ENCODE measurements around the gene CSRNP3. TPM values are rescaled to one million over a fixed set of nuclear protein-coding genes. Genes with fewer than 3 reads are reported as not detected.

The CSRNP3 gene
- total RNA-seq, 6 experiments from 2014 or later = 0.25 to 2.0 (median 1.0) TPM

GRCh38 chr2:165635532-165635931 lies 166.0 kb downstream of the CSRNP3 start:
- 92% methylated on average over 1 of the region's 1 CpG for WGBS (ENCODE audit: insufficient coverage, low coverage, low lambda C conversion rate, missing lambda C conversion rate)
- H3K27me3 ChIP-seq = no peaks in the 10 kb centered on the region
- no peak for TF ChIP-seq CTCF (IDR thresholded peaks at IDR 0.05)
- TF ChIP-seq POLR2A (IDR thresholded peaks at IDR 0.05) = no peak
- intact Hi-C loops (cut with DNase I) = no loop called here
- H3K9me3 ChIP-seq = no peaks in the 10 kb centered on the region
- H3K36me3 ChIP-seq = no peaks in the 10 kb centered on the region
- DNase-seq = no peak
- no peak for ATAC-seq
- no peak overlapping the region for H3K4me3 ChIP-seq
- no peak overlapping the region for H3K27ac ChIP-seq
- H3K4me1 ChIP-seq = no peaks in the 10 kb centered on the region

DNA sequence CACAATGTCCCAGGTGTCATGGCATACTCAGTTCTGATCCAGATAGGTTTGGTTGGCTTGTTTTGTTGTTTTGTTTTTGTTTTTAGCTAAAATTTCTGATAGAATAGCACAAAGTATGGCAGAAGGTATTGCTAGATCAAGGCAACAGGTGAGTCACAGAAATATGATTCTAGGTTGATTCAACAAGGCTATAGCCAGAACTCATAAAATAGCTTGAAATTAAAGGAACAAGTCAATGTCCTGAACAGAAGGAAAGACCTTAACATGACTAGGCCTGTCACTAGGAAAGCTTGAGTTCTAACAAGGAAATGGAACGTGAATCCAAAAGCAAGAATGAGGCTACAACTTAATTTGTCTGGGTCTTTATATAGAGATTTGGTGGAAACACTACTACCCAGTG lies 167.5 kb downstream of the CSRNP3 start:
- intact Hi-C loops (cut with DNase I) = no loop called here
- Histone ChIP-seq H3K27me3 (no peaks in the 10 kb centered on the region), H3K4me1 (no peaks in the 10 kb centered on the region), H3K9me3 (no peaks in the 10 kb centered on the region), H3K27ac (no peak overlapping the region), H3K36me3 (no peaks in the 10 kb centered on the region), H3K4me3 (no peak overlapping the region)
- no peak for TF ChIP-seq CTCF (IDR thresholded peaks at IDR 0.05)
- 80% methylated on average over 1 of the region's 1 CpG for WGBS (ENCODE audit: insufficient coverage, low coverage, low lambda C conversion rate, missing lambda C conversion rate)
- DNase-seq = no peak
- no peak for ATAC-seq

DNA sequence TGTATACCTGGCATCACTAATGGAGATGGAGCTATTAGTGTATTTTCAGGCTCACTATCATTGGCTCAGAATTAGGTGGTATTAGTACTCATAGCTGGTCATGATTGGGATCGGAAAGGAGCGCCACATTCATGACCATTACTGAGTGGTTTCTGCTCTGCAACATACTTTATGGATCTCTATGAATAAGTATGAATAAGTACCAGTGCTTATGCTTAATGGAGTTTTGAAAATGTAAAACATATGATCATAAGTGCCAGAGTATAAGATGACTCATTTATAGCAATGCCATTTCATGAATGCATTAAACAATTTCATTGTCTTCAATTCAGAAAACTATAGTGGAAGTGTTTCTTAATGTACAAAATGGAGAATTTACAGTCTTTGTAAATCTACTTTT lies 167.9 kb downstream of the CSRNP3 start:
- no peak for TF ChIP-seq CTCF (IDR thresholded peaks at IDR 0.05)
- TF ChIP-seq POLR2A (IDR thresholded peaks at IDR 0.05) = no peak
- H3K36me3 ChIP-seq = no peaks in the 10 kb centered on the region
- no peak overlapping the region for H3K27ac ChIP-seq
- no peaks in the 10 kb centered on the region for H3K9me3 ChIP-seq
- H3K27me3 ChIP-seq = no peaks in the 10 kb centered on the region
- H3K4me1 ChIP-seq = no peaks in the 10 kb centered on the region
- ATAC-seq (no peak), DNase-seq (no peak)
- WGBS (ENCODE audit: insufficient coverage, low coverage, low lambda C conversion rate, missing lambda C conversion rate) = 97% methylated on average over 2 of the region's 2 CpGs
- no peak overlapping the region for H3K4me3 ChIP-seq
- intact Hi-C loops (cut with DNase I) = no loop called here

- Histone ChIP-seq H3K36me3 (no peaks in the 10 kb centered on the region), H3K4me3 (no peak overlapping the region), H3K9me3 (no peaks in the 10 kb centered on the region), H3K4me1 (no peaks in the 10 kb centered on the region), H3K27me3 (no peaks in the 10 kb centered on the region), H3K27ac (no peak overlapping the region)
- no peak for ATAC-seq
- DNase-seq = no peak
- intact Hi-C loops (cut with DNase I) = no loop called here
- no peak for TF ChIP-seq CTCF (IDR thresholded peaks at IDR 0.05)
- no peak for TF ChIP-seq POLR2A (IDR thresholded peaks at IDR 0.05)
- 93% methylated on average over 1 of the region's 1 CpG for whole genome bisulfite sequencing (ENCODE audit: insufficient coverage, low coverage, low lambda C conversion rate, missing lambda C conversion rate)
Measured at GRCh38 chr2:165639504-165639903, 170.0 kb downstream of the CSRNP3 start.

Data from right lobe of liver (tissue), 6 donors.